C4-2B (cell line): Measurements from ENCODE around the gene CHST14.

Experiments
- H3K27ac ChIP-seq: fragments of 450-650 bp; 2 replicates; pipeline ENCODE4 v1.5.1; 2017
- CTCF ChIP-seq: fragments of 450-650 bp; conservative IDR thresholded peaks from 2 replicates; pipeline ENCODE4 v1.5.1; 2017; ENCODE audit warnings: mild to moderate bottlenecking
- ZFX ChIP-seq: fragments of 450-650 bp; IDR thresholded peaks from 2 replicates; pipeline ENCODE4 v1.6.1; 2017

CHST14 gene

GRCh38 chr15:40471808-40472150 is 995 bp downstream of the CHST14 start:
- H3K27ac ChIP-seq = peak overlapping the region; percentile 86
- TF ChIP-seq ZFX (no peak), CTCF (no peak)

- no peak overlapping the region; the same call in 1 of the 2 replicates for H3K27ac ChIP-seq
- TF ChIP-seq ZFX = no peak
- TF ChIP-seq CTCF = no peak
These were observed 1.5 kb downstream of the CHST14 start for GRCh38 chr15:40472171-40472727.

GRCh38 chr15:40474581-40474980 is 3.8 kb downstream of the CHST14 start:
- no peak overlapping the region for H3K27ac ChIP-seq
- TF ChIP-seq ZFX (no peak), CTCF (no peak)

- TF ChIP-seq ZFX = no peak
- TF ChIP-seq CTCF = no peak
- H3K27ac ChIP-seq = no peak overlapping the region
These were observed 7.0 kb downstream of the CHST14 start for GRCh38 chr15:40477642-40478327.

- H3K27ac ChIP-seq = no peak overlapping the region
- TF ChIP-seq ZFX (no peak), CTCF (no peak)
These were observed 8.2 kb downstream of the CHST14 start for GRCh38 chr15:40479024-40479423.

GRCh38 chr15:40481341-40482074 is 10.7 kb downstream of the CHST14 start:
- TF ChIP-seq CTCF (no peak), ZFX (no peak)
- H3K27ac ChIP-seq = no peak overlapping the region

- TF ChIP-seq ZFX (no peak), CTCF (no peak)
- H3K27ac ChIP-seq = no peak overlapping the region
These were observed 13.1 kb downstream of the CHST14 start for GRCh38 chr15:40483919-40484318.
